GM10248 (cell line): Measurements from ENCODE around the gene GSTA4.

ENCODE experiments used
- CTCF ChIA-PET: fragments of 300-600 bp; sonication (Branson Sonifier 250); formaldehyde crosslinking; extraction: SDS; loops from one replicate; lab custom pipeline; 2021; ENCODE audit warnings: antibody characterized with exemption; lab: Yijun Ruan, JAX
- POLR2A ChIA-PET: fragments of 350-650 bp; sonication (Branson Sonifier 250); formaldehyde crosslinking; extraction: SDS; loops from one replicate; lab custom pipeline; 2020; ENCODE audit warnings: antibody characterized with exemption; lab: Yijun Ruan, JAX
- DNase-seq: peaks from one replicate; pipeline ENCODE4 v3.0.0; 2012; ENCODE audit errors: extremely low spot score
- TF ChIP-seq, protein P1 (sequence below): IDR thresholded peaks from 2 replicates; pipeline ENCODE4 v1.5.1; 2012; ENCODE audit warnings: mild to moderate bottlenecking, low read depth; ENCODE audit errors: extremely low read depth, missing control alignments, control extremely low read depth

GSTA4 gene

DNA sequence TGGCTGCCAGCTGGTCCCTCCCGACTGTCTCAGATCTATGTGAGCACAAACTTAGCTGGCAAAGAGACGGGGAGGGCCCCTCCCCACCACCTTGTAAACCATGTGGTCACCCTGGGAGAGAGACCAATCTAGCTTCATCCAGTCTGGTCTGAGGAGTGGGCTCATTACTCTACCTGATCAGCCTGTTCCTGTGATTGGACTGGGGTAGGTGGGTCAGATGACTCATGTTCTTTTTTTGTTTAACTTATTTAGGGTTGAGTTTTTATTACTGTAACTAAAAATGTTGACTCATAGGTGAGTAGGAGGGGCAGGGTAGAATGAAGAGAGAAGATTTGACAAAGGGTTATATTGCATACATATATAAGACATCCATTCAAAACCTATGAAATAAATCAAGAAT, 4.7 kb downstream of the GSTA4 start:
- POLR2A ChIA-PET: no interaction called here
- no peak for DNase-seq

DNA sequence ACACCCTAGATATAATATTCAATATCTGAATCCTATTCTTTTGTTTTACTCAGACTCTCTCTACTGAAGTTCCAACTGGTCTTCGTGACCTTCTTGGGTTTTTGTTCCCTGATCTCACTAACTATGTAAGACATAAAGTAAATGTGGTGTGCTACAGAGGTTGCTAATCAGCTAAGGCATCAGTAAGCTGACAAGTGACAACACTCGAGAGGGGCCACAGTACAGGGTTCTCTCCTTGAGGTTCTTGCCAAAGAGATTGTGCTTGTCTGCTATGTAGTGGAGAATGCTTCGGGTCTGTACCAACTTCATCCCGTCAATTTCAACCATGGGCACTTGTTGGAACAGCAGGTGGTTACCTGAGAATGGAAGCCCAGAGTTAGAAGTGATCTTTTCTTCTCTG, 9.9 kb downstream of the GSTA4 start:
- TF ChIP-seq, protein P1, sequence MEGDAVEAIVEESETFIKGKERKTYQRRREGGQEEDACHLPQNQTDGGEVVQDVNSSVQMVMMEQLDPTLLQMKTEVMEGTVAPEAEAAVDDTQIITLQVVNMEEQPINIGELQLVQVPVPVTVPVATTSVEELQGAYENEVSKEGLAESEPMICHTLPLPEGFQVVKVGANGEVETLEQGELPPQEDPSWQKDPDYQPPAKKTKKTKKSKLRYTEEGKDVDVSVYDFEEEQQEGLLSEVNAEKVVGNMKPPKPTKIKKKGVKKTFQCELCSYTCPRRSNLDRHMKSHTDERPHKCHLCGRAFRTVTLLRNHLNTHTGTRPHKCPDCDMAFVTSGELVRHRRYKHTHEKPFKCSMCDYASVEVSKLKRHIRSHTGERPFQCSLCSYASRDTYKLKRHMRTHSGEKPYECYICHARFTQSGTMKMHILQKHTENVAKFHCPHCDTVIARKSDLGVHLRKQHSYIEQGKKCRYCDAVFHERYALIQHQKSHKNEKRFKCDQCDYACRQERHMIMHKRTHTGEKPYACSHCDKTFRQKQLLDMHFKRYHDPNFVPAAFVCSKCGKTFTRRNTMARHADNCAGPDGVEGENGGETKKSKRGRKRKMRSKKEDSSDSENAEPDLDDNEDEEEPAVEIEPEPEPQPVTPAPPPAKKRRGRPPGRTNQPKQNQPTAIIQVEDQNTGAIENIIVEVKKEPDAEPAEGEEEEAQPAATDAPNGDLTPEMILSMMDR: no peak
- CTCF ChIA-PET: interaction anchor here (10.1 kb wide), 1 partner anchor 11 kb away, joined by 77 read pairs; the partner anchor contains the start of gene GSTA4
- POLR2A ChIA-PET: no interaction called here
- no peak for DNase-seq

More for the DNA sequence above, 4.7 kb downstream of the GSTA4 start:
- TF ChIP-seq, protein P1: no peak
- CTCF ChIA-PET: interaction anchor here (0.8 to 1.4 kb wide), 3 partner anchors 9 to 36 kb away, joined by 3 read pairs; no protein-coding TSS in a partner anchor

DNA sequence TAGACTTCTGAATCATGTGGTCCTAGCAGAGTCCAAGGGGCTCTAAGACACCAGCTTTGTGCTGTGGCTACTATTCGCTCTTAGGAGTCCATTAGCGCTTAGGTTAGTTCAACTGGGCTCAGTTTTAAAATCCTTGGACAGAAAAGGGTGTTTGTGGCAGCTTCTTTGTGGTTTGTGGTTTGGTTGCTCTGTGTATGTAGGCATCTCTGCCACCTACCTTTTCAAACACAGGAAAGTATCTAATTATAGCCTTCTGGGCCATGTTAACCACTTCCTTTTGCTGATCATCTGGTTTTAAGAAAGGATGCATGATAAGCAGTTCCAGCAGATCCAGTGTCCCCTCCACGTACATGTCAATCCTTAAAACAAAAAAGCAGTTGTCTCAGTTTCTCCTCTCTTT, 10.8 kb downstream of the GSTA4 start:
- ChIA-PET CTCF (interaction anchor here (10.1 kb wide), 1 partner anchor 12 kb away, joined by 77 read pairs; the partner anchor contains the start of gene GSTA4), POLR2A (no interaction called here)
- DNase-seq: no peak
- TF ChIP-seq, protein P1: no peak

DNA sequence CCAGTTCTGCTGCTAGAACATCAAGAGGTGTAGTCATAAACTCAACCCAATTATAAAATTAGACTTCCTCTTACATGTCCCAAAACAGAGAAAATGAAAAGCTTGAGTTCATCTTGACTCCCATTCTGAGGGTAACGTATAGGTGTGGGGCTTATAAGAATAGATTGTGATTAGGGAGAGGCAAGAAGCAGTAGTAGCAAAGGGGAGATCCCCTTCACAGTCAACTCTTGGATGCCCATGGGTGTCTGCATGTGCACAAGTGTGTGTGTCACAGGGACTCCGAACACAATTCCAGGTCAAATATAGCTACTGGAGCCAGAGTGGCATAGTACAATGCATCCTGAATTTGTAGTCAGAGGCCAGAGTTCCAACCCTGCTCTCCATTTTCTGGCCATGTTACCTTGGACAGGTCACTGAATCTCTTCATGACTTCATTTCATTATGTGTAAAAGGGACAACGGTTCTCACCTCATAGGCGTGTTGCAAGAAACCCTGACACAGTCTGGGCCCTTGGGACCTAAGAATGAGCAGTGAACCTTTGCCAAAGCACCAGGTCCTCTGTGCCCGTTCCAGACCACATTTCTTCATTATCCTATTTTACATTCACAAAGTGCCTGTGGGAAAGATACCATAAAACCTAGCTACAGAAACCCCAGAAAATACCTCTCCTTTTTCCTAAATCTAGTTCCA, 11.8 kb downstream of the GSTA4 start:
- DNase-seq: no peak
- ChIA-PET CTCF (interaction anchor here (10.1 kb wide), 1 partner anchor 12 kb away, joined by 77 read pairs; the partner anchor contains the start of gene GSTA4), POLR2A (no interaction called here)
- TF ChIP-seq, protein P1: no peak

DNA sequence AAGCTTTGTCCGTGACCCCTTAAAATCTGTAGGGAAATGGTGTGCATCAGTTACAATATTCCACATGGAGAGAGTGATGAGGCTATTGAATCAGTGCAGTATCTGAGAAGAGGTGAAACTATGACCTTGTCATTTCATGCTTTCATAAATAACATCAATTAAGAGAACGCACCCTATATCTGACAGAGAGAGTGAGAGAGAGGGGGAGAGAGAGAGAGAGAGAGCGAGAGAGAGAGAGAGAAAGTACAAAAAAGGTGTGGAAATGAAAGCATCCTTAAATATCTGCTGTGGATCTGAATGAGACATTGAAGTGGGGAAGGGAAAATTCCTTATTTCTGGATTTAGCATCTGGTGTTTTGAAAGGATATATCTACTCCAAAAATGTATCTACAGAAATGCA, 12.4 kb downstream of the GSTA4 start:
- CTCF ChIA-PET: interaction anchor here (10.1 kb wide), 1 partner anchor 13 kb away, joined by 77 read pairs; the partner anchor contains the start of gene GSTA4
- DNase-seq: no peak
- TF ChIP-seq, protein P1: no peak
- POLR2A ChIA-PET: no interaction called here

DNA sequence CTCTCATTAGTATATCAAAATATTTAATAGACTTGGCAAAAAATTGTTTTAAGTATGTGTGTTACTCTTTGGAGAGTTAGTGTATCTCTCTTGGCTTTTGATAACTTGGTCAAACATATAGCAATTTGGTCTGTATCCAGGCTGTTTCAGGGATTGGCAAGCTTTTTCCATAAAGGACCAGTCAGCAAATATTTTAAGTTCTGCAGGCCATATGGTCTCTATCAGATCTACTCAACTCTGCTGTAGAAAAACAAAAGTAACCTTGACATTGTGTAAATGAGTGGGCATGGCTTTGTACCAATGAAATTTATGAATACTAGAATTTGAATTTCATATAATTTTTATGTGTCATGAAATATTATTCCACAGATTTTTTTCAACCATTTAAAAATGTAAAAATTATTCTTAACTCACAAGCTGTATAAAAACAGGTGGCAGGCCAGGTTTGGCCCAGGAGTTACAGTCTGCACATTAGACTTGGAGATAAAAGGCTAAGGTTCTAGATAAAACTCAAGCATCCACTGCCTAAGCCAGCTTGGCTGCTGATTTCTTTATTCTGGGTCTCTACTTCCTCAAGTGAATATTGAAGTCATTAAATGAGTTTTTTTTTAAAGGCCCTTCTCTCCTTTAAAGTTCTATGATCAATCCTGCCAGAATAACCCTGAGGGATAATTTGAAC, 13.7 kb downstream of the GSTA4 start:
- no peak for DNase-seq
- POLR2A ChIA-PET: no interaction called here
- CTCF ChIA-PET: interaction anchor here (0.7 to 10.1 kb wide), 2 partner anchors 9 to 14 kb away, joined by 3 to 77 read pairs; partner anchors contain the start of gene GSTA4
- TF ChIP-seq, protein P1: no peak
